ENCODE results near the gene HEY2. TPM values are rescaled to one million over a fixed set of nuclear protein-coding genes. Genes with fewer than 3 reads are reported as not detected.
"Not testable (repeated sequence)": the region's sequence is repeated elsewhere in the genome, so short reads cannot be mapped to it uniquely, and the experiment has no call there.

The HEY2 gene
- total RNA-seq, 1 donor from 2014 or later, result 82.7 TPM

- Mint-ChIP-seq H3K27me3 (ENCODE audit: unreplicated experiment) (no peaks in the 10 kb centered on the region), H3K4me3 (ENCODE audit: unreplicated experiment) (no peak overlapping the region), H3K36me3 (ENCODE audit: low read depth, unreplicated experiment) (no peaks in the 10 kb centered on the region), H3K4me1 (ENCODE audit: unreplicated experiment) (peaks cover 6% of the 10 kb centered on the region), H3K9me3 (ENCODE audit: unreplicated experiment) (no peaks in the 10 kb centered on the region), H3K27ac (ENCODE audit: unreplicated experiment) (no peak overlapping the region)
- no peak for DNase-seq (ENCODE audit: low spot score)
- no peak for TF ChIP-seq CTCF (IDR thresholded peaks at IDR 0.05; ENCODE audit: unreplicated experiment)
These were observed 53.0 kb downstream of the HEY2 start for GRCh38 chr6:125802383-125802782.

- TF ChIP-seq CTCF (IDR thresholded peaks at IDR 0.05; ENCODE audit: unreplicated experiment), result no peak
- Mint-ChIP-seq H3K27ac (ENCODE audit: unreplicated experiment) (no peak overlapping the region), H3K27me3 (ENCODE audit: unreplicated experiment) (no peaks in the 10 kb centered on the region), H3K36me3 (ENCODE audit: low read depth, unreplicated experiment) (no peaks in the 10 kb centered on the region), H3K4me3 (ENCODE audit: unreplicated experiment) (no peak overlapping the region), H3K9me3 (ENCODE audit: unreplicated experiment) (no peaks in the 10 kb centered on the region), H3K4me1 (ENCODE audit: unreplicated experiment) (peaks cover 6% of the 10 kb centered on the region)
- DNase-seq (ENCODE audit: low spot score), result no peak
These were observed 53.5 kb downstream of the HEY2 start for GRCh38 chr6:125802943-125803377.

- Mint-ChIP-seq H3K27me3 (ENCODE audit: unreplicated experiment) (no peaks in the 10 kb centered on the region), H3K4me3 (ENCODE audit: unreplicated experiment) (no peak overlapping the region), H3K27ac (ENCODE audit: unreplicated experiment) (no peak overlapping the region), H3K36me3 (ENCODE audit: low read depth, unreplicated experiment) (no peaks in the 10 kb centered on the region), H3K4me1 (ENCODE audit: unreplicated experiment) (peaks cover 6% of the 10 kb centered on the region), H3K9me3 (ENCODE audit: unreplicated experiment) (no peaks in the 10 kb centered on the region)
- no peak for TF ChIP-seq CTCF (IDR thresholded peaks at IDR 0.05; ENCODE audit: unreplicated experiment)
- DNase-seq (ENCODE audit: low spot score), result no peak
These were observed 54.8 kb downstream of the HEY2 start for GRCh38 chr6:125804264-125804663.

GRCh38 chr6:125804866-125805425, 55.5 kb downstream of the HEY2 start:
- H3K27me3 Mint-ChIP-seq (ENCODE audit: unreplicated experiment); H3K4me3 Mint-ChIP-seq (ENCODE audit: unreplicated experiment); DNase-seq (ENCODE audit: low spot score); H3K27ac Mint-ChIP-seq (ENCODE audit: unreplicated experiment); H3K4me1 Mint-ChIP-seq (ENCODE audit: unreplicated experiment); H3K9me3 Mint-ChIP-seq (ENCODE audit: unreplicated experiment); H3K36me3 Mint-ChIP-seq (ENCODE audit: low read depth, unreplicated experiment): not testable (repeated sequence)

- no peaks in the 10 kb centered on the region for H3K9me3 Mint-ChIP-seq (ENCODE audit: unreplicated experiment)
These were observed 57.4 kb downstream of the HEY2 start for GRCh38 chr6:125806813-125807212.

More at GRCh38 chr6:125806813-125807212, 57.4 kb downstream of the HEY2 start:
- DNase-seq (ENCODE audit: low spot score), result no peak
- no peak overlapping the region for H3K27ac Mint-ChIP-seq (ENCODE audit: unreplicated experiment)
- no peak for TF ChIP-seq CTCF (IDR thresholded peaks at IDR 0.05; ENCODE audit: unreplicated experiment)
- no peak overlapping the region for H3K4me3 Mint-ChIP-seq (ENCODE audit: unreplicated experiment)
- H3K4me1 Mint-ChIP-seq (ENCODE audit: unreplicated experiment), result peaks cover 6% of the 10 kb centered on the region
- H3K36me3 Mint-ChIP-seq (ENCODE audit: low read depth, unreplicated experiment), result no peaks in the 10 kb centered on the region
- H3K27me3 Mint-ChIP-seq (ENCODE audit: unreplicated experiment), result no peaks in the 10 kb centered on the region

Data from endothelial cell (in vitro differentiated cells).